HEK293 (cell line): ENCODE data around the gene SGF29.
A peak's percentile ranks its signal among the peaks of the same experiment; 100 is the strongest.

ENCODE experiments used
- ZNF596 ChIP-seq: fragments of 450-650 bp; IDR thresholded peaks from 2 replicates; pipeline ENCODE4 v1.5.0; 2018; ENCODE audit warnings: missing biosample characterization, mild to moderate bottlenecking, missing genetic modification characterization, moderate library complexity
- ZNF701 ChIP-seq: fragments of 450-650 bp; formaldehyde crosslinking; IDR thresholded peaks from 2 replicates; pipeline ENCODE4 v1.5.1; 2016; ENCODE audit warnings: missing biosample characterization, missing genetic modification characterization
- TF ChIP-seq, protein P1 (sequence below): fragments of 450-650 bp; formaldehyde crosslinking; IDR thresholded peaks from 2 replicates; pipeline ENCODE4 v1.5.1; 2016; ENCODE audit warnings: missing biosample characterization, missing genetic modification characterization

- TF ChIP-seq, protein P1, sequence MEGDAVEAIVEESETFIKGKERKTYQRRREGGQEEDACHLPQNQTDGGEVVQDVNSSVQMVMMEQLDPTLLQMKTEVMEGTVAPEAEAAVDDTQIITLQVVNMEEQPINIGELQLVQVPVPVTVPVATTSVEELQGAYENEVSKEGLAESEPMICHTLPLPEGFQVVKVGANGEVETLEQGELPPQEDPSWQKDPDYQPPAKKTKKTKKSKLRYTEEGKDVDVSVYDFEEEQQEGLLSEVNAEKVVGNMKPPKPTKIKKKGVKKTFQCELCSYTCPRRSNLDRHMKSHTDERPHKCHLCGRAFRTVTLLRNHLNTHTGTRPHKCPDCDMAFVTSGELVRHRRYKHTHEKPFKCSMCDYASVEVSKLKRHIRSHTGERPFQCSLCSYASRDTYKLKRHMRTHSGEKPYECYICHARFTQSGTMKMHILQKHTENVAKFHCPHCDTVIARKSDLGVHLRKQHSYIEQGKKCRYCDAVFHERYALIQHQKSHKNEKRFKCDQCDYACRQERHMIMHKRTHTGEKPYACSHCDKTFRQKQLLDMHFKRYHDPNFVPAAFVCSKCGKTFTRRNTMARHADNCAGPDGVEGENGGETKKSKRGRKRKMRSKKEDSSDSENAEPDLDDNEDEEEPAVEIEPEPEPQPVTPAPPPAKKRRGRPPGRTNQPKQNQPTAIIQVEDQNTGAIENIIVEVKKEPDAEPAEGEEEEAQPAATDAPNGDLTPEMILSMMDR (tag by site-specific recombination): peak; percentile 39; the same call in 1 of the 2 replicates
- TF ChIP-seq ZNF701 (tag by site-specific recombination) (no peak), ZNF596 (tag by site-specific recombination) (no peak)
These were observed 4.3 kb upstream of the SGF29 start for GRCh38 chr16:28549301-28549899.
